ENCODE results near the gene CCSER1. TPM values are rescaled to one million over a fixed set of nuclear protein-coding genes. Genes with fewer than 3 reads are reported as not detected.

Gene CCSER1
- total RNA-seq, 1 donor from 2014 or later: 18.1 TPM

- DNase-seq (ENCODE audit: extremely low spot score, unreplicated experiment): no peak
- Mint-ChIP-seq H3K4me3 (no peak overlapping the region), H3K9me3 (peaks cover 5% of the 10 kb centered on the region), H3K4me1 (ENCODE audit: unreplicated experiment) (no peaks in the 10 kb centered on the region), H3K27ac (no peak overlapping the region), H3K36me3 (peaks cover 4% of the 10 kb centered on the region), H3K27me3 (no peaks in the 10 kb centered on the region)
- TF ChIP-seq, protein P1, sequence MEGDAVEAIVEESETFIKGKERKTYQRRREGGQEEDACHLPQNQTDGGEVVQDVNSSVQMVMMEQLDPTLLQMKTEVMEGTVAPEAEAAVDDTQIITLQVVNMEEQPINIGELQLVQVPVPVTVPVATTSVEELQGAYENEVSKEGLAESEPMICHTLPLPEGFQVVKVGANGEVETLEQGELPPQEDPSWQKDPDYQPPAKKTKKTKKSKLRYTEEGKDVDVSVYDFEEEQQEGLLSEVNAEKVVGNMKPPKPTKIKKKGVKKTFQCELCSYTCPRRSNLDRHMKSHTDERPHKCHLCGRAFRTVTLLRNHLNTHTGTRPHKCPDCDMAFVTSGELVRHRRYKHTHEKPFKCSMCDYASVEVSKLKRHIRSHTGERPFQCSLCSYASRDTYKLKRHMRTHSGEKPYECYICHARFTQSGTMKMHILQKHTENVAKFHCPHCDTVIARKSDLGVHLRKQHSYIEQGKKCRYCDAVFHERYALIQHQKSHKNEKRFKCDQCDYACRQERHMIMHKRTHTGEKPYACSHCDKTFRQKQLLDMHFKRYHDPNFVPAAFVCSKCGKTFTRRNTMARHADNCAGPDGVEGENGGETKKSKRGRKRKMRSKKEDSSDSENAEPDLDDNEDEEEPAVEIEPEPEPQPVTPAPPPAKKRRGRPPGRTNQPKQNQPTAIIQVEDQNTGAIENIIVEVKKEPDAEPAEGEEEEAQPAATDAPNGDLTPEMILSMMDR (conservative IDR thresholded peaks at IDR 0.05): no peak
These were observed 218.5 kb downstream of the CCSER1 start for GRCh38 chr4:90345549-90346215.

DNA sequence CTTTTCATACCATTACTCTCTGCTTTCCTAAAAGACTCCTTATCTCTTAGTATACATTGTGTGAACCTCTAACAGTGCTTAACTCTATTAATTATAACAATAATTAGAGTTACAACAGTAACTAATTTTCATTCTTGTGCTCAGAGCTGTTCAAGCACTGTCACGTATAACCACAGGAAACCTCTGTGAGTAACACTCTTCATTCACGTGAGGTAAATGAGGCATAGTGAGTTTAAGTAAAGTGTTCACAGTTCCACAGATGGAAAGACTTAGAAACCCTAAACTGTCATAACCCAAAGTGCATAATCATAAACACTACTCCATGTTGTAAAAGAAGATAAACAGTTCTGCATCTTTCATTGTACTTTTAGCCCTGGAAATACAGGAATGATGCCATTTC, 222.4 kb downstream of the CCSER1 start:
- H3K9me3 Mint-ChIP-seq: no peaks in the 10 kb centered on the region
- DNase-seq (ENCODE audit: extremely low spot score, unreplicated experiment): no peak
- H3K27ac Mint-ChIP-seq: no peak overlapping the region
- no peaks in the 10 kb centered on the region for H3K36me3 Mint-ChIP-seq
- H3K4me3 Mint-ChIP-seq: no peak overlapping the region
- H3K4me1 Mint-ChIP-seq (ENCODE audit: unreplicated experiment): no peaks in the 10 kb centered on the region
- TF ChIP-seq, protein P1 (conservative IDR thresholded peaks at IDR 0.05): no peak
- no peaks in the 10 kb centered on the region for H3K27me3 Mint-ChIP-seq

DNA sequence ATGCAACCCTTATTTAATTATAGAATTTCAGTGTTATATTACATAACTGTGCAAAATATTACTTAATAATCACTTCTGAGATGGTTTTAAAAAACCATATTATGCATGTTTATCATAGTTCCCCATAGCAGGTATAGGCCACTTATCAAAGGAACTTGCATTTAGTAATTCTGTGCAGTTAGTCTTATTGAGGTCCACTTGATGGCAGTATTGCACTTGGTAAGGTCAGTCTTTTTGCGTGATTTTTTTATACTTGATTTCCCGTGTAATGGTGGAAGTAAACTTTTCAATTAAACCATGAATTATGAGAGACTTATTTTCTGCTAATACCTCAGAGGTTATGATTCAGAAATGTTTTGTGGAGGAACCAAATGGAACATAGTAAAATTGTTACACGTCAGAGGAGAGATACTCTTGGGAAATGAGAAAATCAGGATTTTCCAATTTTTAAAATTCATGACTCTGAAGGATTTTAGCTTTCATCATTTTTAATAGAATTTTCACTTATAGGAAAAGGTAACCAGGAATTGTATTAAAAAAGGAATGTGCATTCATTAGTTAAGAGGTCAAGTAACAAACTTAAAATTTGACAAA, 230.0 kb downstream of the CCSER1 start:
- TF ChIP-seq, protein P1 (conservative IDR thresholded peaks at IDR 0.05): peak; percentile 82
- Mint-ChIP-seq H3K4me1 (ENCODE audit: unreplicated experiment) (peaks cover 4% of the 10 kb centered on the region), H3K36me3 (no peaks in the 10 kb centered on the region), H3K27ac (no peak overlapping the region), H3K27me3 (no peaks in the 10 kb centered on the region), H3K4me3 (peak overlapping the region; percentile 70), H3K9me3 (no peaks in the 10 kb centered on the region)
- DNase-seq (ENCODE audit: extremely low spot score, unreplicated experiment): no peak

GRCh38 chr4:90375081-90375480, 247.9 kb downstream of the CCSER1 start:
- TF ChIP-seq, protein P1 (conservative IDR thresholded peaks at IDR 0.05): no peak
- no peak overlapping the region for H3K4me3 Mint-ChIP-seq
- H3K27me3 Mint-ChIP-seq: no peaks in the 10 kb centered on the region
- no peaks in the 10 kb centered on the region for H3K4me1 Mint-ChIP-seq (ENCODE audit: unreplicated experiment)
- no peaks in the 10 kb centered on the region for H3K36me3 Mint-ChIP-seq
- H3K27ac Mint-ChIP-seq: no peak overlapping the region
- H3K9me3 Mint-ChIP-seq: no peaks in the 10 kb centered on the region
- no peak for DNase-seq (ENCODE audit: extremely low spot score, unreplicated experiment)

DNA sequence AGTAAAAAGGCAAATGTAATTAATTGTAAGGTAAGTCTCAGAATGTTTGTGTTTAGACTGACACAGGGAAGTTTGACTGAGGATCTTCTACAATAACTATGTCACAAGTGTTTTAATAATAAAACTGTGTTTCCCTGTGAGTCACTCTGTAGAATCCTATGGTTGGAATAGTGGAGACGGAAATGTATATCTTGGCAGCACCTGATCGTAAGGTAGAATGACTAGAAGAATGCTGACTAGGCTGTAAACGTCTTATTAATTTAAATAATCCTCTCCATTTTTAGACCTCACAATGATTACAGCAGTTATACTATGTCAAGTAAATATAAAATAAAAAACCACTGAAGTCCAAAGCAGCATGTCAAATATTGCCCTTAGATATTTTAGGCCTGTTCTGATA, 266.0 kb downstream of the CCSER1 start:
- Mint-ChIP-seq H3K27ac (no peak overlapping the region), H3K4me3 (no peak overlapping the region), H3K4me1 (ENCODE audit: unreplicated experiment) (no peaks in the 10 kb centered on the region), H3K9me3 (no peaks in the 10 kb centered on the region), H3K36me3 (no peaks in the 10 kb centered on the region), H3K27me3 (no peaks in the 10 kb centered on the region)
- DNase-seq (ENCODE audit: extremely low spot score, unreplicated experiment): no peak
- TF ChIP-seq, protein P1 (conservative IDR thresholded peaks at IDR 0.05): no peak
